IPS-18c (cell line): ENCODE data around the gene DPF3.
"Not testable (repeated sequence)": the region's sequence is repeated elsewhere in the genome, so short reads cannot be mapped to it uniquely, and the experiment has no call there.

ENCODE experiments used
- H3K4me3 ChIP-seq: 2 replicates; pipeline ENCODE4 v1.7.0; 2013; ENCODE audit warnings: low read depth, mild to moderate bottlenecking, low read length, moderate library complexity; ENCODE audit not compliant: insufficient read depth
- H3K9me3 ChIP-seq: one replicate; pipeline ENCODE4 v1.6.1; 2013; ENCODE audit warnings: mild to moderate bottlenecking, low read length, moderate library complexity; ENCODE audit not compliant: control insufficient read depth, insufficient read depth

DPF3 gene

DNA sequence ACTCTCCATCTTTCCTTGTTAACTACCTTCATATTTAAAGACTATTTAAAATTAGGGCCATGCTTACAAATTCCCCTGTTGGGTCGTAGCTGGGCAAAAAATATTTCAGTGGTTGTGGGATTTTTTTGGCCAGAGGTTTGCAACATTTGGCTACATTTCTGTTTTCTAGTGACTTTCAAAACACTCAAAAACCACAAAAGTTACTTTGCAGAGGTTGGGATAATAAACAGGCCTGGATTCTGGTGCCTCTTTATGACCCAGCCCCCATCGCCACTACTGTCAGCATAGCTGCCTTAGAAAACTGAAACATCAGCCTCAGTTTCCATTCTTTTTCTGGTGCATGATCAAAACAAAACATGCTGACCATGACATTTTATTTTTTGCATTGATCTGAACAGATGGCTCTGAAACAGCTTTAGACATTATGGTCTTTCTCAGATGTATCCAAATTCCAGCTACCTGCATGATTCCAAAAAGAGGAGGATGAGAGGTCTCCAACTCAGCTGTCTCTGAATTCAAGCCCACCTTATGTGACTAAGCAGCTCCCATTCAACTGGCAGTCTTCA lies 5.2 kb downstream of the DPF3 start:
- H3K9me3 ChIP-seq = peaks cover 2% of the 10 kb centered on the region
- no peak overlapping the region for H3K4me3 ChIP-seq

DNA sequence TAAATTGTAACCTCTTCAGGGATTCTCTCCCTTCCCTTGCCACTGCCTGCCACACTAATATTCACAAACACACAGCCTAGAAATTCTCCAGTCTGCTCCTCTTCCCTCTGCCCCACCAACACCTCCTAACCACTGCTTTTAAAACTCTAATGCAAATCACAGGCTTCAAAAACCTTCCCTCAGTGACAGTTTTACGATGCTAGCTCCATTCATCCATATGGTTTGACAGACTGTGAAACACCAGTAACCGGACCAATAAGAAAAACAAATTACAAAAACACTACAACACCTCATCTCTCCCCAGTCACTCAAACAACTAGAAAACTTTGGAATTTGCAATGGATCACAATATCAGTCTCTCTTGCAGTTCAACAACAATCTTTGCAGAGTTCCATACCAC lies 5.7 kb downstream of the DPF3 start:
- H3K4me3 ChIP-seq = no peak overlapping the region

DNA sequence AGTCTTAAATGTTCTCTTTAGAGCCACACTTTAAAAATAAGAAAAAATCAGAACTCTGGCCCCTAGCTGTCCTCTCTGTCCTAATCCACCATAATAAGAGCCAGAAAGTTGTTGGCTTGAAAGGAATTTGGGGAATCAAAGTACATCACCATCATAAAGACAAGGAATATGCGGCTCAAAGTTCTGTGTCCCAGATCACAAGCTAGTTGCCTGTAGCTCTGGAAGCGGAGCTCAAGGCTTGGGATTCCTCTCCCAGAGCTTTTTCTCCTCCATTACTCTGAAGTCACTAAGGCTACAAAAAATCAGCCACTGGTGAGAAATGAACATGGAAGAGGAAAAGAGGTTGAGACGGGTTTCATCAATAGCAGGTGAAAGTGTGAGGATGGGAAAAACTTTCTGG lies 6.4 kb downstream of the DPF3 start:
- Histone ChIP-seq H3K9me3 (peaks cover 2% of the 10 kb centered on the region), H3K4me3 (no peak overlapping the region)

More for the DNA sequence above, 5.7 kb downstream of the DPF3 start:
- H3K9me3 ChIP-seq = peaks cover 2% of the 10 kb centered on the region

DNA sequence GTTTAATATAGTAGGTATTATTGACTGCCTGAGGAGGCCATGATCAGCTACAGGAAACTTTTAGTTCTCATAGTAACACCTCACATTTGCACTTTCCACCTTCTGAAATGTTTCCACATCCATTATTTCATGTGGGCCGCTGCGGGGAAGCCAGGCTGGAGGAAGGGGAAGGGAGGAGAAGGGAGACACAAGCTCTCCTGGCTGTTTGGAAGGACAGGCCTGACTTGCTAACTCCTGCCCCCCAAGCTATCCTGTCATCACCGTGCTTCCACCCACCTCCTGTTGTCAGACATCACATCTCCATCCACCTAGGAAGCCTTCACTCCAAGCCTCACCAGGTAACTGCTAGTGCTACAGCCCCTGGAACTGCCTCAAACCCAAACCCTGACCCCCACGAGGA lies 9.5 kb downstream of the DPF3 start:
- no peak overlapping the region for H3K4me3 ChIP-seq
- no peaks in the 10 kb centered on the region for H3K9me3 ChIP-seq

DNA sequence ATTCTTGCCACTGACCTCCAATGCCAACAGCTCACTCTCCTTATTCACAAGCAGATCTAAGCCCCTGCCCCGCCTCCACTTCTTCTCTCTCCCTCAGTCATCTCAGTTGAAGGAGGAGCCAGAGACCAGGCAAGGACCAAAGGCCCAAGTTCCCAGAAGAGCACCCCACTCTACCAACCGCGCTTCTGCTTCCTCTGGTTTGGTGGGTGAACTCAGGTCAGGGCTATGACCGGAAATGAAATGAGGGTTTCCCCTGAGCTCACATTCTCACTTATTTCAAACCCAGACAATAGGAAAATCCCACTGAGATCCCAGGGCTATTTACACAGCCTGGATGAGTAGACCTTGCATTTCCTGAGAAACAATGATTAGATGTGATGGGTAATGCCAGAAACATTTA lies 9.9 kb downstream of the DPF3 start:
- Histone ChIP-seq H3K4me3 (no peak overlapping the region), H3K9me3 (no peaks in the 10 kb centered on the region)

DNA sequence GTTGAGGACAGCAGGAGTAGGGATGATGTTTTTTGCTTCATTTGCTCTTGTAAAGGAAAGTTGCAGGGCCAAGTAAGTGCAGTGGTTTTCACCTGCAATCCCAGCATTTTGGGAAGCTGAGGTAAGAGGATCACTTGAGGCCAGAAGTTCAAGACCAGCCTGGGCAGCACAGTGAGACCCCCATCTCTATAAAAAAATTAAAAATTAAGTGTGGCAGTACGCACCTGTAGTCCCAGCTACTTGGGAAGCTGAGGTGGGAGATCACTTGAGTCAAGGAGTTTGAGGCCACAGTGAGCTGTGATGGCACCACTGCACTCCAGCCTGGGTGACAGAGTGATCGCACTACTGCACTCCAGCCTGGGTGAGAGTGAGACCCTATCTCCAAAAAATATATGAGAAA lies 10.8 kb downstream of the DPF3 start:
- Histone ChIP-seq H3K4me3 (no peak overlapping the region), H3K9me3 (no peaks in the 10 kb centered on the region)

DNA sequence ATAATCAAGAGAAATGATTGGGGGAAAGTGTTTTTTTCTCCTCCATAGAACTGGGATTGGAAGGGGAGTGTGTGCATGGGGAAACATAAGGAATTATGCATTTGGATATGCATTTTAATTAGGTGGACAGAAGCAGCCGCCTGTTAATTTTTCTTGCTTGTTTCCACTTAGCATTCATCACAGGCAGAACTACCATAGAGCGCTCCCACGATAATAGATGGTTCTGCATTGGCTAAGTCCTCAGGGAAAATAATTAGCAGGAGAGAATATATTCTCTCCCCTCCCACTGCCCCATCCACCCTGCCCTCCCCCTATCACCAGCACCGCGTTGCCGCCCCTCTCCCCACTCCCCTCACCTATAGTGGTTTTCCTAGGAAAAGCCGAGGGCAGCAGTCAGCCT lies 11.4 kb downstream of the DPF3 start:
- no peaks in the 10 kb centered on the region for H3K9me3 ChIP-seq

DNA sequence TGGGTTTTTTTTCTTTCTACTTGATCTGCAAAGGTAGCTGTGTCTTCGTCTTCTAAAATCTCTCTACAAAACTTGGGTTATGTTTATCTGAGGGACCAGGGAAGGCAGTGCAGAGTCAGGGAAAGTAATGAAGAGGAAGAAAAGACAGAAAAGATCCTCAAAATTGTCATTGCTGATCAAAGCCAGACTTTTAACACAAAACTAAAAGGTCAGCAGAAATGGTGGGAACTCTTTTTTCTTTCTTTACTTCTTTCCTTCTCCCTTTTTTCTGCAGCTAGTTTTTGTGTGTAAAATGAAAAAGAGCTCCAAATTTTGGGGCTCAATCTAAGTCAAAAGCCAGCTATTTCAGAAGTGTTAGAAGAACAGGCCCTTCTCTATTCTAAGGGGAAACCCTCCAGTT lies 11.9 kb downstream of the DPF3 start:
- no peak overlapping the region for H3K4me3 ChIP-seq
- H3K9me3 ChIP-seq = no peaks in the 10 kb centered on the region

More for the DNA sequence above, 11.4 kb downstream of the DPF3 start:
- no peak overlapping the region for H3K4me3 ChIP-seq

DNA sequence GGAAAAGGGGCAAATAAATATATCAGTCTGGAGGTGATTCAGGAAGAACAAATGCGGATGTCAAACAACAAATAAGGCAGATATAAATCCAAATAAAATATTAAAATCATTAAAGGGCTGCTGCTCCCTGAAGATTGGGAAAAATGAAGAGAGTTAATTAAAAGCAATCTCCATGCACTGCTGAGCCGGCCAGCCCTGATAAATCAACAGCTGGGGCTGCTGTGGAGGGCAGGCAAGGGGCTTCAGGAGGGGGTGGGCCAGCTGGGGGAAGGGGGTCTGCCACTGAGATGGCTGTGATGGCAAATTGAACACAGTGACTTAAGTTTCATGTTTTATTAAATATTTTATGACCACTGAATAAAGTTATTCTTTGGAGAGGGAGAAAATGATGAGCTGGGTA lies 12.4 kb downstream of the DPF3 start:
- Histone ChIP-seq H3K9me3 (no peaks in the 10 kb centered on the region), H3K4me3 (no peak overlapping the region)

DNA sequence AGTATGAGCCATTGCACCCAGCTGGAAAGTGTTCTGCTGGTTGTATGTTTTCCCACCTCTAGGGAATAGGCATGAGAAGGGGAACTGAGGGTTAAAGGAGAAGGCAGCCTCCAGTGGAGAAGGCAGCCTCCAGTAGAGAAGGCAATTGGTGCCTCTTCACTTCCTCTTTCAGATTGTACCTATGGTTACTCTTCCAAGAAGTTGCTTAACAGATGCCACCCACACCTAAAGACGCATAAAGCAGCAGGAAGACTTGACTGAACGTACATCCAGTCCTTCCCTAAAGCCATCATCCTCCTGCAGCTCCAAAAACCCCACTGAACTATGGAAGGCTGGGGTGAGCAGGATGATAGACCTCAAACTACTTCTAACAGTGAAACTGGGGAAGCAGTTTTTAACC lies 13.1 kb downstream of the DPF3 start:
- H3K9me3 ChIP-seq = no peaks in the 10 kb centered on the region

DNA sequence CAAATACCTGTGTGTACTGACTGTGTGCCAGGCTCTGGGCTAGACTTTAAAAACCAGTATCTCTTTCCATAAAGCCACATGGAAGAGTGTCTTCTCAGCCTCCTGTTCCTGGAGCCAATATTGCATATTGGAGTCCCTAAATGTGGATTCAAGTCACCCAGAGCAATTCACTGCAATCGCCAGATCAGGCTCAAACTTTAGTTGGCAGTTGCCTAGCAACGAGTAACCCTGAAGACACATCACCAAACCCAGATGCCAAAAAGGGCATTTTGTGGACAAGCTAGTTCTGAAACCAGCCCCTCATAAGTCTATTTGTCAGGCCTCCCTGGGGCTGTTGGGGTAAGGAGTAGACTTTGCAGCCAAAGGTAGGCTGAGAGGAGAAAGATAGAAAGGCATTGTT lies 13.7 kb downstream of the DPF3 start:
- H3K4me3 ChIP-seq = no peak overlapping the region

More for the DNA sequence above, 13.1 kb downstream of the DPF3 start:
- no peak overlapping the region for H3K4me3 ChIP-seq

DNA sequence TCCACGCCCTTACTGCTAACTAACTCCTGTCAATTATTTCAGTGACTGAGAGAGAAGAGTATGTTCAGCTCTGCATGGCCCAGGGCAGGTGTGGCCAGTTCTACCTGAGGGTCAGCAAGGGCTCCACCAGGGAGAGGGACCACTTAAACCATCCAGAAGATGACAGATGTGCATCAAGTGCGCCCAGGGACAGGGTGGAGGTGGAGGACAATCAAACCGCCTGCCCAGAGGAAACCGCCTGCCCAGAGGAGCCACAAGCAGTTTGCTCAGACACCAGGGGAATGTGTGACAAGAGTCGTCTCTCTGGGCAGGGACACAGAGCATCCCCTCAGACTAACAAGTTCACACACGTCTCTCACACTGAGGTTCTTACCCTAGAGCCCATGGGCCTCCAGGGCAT lies 14.5 kb downstream of the DPF3 start:
- Histone ChIP-seq H3K9me3 (no peaks in the 10 kb centered on the region), H3K4me3 (no peak overlapping the region)

More for the DNA sequence above, 13.7 kb downstream of the DPF3 start:
- no peaks in the 10 kb centered on the region for H3K9me3 ChIP-seq

DNA sequence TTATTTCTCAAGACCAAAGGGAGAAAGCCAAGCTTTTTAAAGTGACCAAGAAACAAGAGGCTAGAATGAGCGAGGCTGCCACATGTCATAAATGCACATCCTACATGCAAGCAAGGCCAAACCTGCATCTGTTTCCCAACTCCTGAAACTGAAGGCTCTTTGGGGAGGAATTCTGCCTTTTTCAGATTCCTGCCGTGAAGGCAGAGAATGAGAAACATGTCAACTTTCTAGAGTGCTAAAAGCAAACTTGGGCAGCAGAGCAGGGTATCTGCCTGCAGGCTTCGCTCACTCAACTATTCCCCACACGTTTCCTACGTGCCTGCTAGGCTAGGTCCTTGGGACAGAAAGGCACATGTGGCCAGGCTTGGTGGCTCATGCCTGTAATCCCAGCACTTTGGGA lies 15.2 kb downstream of the DPF3 start:
- Histone ChIP-seq H3K9me3 (no peaks in the 10 kb centered on the region), H3K4me3 (no peak overlapping the region)

DNA sequence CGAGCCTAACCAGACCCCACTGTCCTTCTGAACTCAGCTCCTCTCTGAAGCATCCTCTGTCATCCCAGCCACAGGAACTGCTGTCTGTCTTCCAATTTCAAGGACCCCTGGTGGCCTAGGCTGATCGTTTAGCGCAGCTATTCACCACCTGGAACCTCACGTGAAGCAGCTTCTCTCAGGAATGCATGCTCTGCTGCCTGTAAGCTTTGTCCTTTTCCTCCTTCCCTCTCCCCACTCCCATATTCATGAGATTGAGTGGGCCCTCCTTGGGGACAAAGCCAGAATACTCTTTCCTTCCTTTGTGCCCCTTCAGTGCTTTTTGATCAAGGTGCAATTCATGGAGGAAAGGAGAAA lies 17.2 kb downstream of the DPF3 start:
- H3K9me3 ChIP-seq = no peaks in the 10 kb centered on the region
- H3K4me3 ChIP-seq = no peak overlapping the region

DNA sequence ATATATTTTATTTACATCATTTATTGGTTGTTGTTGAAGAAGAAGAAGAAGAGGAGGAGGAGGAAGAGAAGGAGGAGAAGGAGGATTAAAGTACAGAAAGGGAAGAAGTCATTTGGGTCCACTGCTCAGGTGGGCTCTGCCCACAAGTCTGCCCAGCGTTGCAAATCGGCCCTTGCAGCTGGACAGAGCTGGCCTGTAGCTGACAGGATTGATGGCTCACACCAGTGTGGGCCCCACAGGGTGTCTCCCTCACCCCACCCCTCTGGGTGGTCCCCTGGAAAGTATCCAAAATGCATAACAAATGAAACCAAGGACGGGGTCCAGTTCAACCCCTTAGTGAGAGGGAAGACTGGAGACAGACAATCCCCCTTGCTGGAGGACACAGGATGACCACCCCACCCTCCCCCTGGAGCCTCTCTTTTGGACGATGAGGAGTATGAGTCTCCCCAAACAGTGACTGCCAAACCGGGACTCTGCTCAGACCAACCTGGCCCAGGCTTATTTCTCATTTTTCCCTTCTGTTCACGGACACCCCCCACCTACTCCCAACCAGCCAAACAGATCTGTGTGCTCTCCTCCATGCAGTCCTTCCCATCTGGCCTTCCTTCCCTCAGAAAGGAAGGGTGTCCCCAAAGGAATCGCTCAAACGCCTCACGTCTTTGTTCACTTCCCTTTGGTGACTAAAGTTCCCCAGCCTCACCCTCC lies 17.7 kb downstream of the DPF3 start:
- H3K4me3 ChIP-seq = no peak overlapping the region

DNA sequence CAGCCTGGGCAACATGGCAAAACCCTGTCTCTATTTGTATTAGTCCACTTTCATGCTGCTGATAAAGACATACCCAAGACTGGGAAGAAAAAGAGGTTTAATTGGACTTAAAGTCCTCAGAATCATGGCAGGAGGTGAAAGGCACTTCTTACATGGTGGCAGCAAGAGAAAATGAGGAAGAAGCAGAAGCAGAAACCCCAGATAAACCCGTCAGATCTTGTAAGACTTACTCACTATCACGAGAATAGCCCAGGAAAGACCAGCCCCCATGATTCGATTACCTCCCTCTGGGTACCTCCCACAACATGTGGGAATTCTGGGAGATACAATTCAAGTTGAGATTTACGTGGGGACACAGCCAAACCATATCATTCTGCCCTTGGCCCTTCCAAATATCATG lies 23.0 kb downstream of the DPF3 start:
- not testable (repeated sequence) for H3K4me3 ChIP-seq

More for the DNA sequence above, 17.7 kb downstream of the DPF3 start:
- peaks cover 2% of the 10 kb centered on the region for H3K9me3 ChIP-seq

DNA sequence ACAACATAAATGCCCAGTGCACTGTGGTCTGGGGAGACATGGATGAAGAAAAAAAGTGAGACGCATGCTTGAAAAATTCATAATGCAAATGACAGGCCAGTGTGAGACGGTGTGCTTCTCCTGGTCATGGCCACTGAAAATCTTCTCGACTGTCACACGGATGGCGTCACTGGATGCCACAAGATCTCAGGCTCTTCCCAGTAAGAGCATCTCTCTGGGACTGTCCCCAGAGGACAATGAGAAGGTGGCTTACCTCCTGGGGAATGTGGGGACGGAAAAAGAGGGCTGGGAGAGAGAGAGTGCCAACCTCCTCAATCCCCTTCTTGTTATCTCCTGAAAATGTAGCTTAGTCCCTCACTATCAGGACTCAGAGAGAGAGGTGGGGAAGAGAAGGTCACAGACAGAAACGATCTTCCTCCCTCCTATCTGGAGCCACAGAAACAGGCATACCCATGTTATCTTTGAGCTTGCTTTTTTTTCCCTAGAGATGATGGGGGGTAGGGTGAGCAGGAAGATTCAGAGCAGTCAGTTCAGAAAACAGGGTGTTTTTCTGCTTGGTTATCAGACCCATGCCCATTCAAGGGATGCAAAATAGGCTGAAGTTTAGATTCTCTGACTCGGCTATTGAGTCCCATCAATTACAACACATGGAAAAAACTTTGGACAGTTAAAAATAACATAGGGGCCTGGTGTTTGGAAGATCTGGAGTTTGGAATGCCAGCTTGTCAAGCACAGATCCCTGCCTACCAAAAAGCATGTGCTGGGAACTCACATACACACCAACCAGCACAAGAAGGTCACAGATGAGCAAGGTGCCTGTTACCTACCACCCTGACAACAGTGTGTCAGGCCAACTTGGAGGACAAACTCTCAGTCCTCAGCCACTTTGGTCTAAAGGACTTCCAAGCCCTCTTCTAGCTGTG lies 24.2 kb downstream of the DPF3 start:
- no peak overlapping the region for H3K4me3 ChIP-seq
- H3K9me3 ChIP-seq = peaks cover 2% of the 10 kb centered on the region

More for the DNA sequence above, 23.0 kb downstream of the DPF3 start:
- not testable (repeated sequence) for H3K9me3 ChIP-seq

DNA sequence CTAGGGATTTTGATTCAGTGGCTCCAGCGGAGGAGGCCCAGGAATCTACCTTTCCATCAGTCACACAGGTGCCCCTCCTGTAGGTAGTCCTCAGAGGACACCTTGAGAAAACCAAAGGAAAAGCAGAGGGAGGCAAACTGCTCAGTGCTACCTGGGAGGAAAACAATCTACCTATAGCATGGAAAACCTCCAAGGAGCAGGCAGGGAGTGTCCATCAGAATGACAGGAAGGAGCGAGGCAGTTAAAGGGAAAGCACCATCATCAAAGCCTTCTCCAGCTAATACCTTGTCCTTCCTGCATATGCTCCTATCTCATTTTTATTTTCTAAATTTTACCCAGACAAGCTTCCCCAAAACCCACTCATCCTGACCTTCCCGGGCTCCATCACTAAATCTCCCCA lies 25.4 kb downstream of the DPF3 start:
- H3K9me3 ChIP-seq = peaks cover 2% of the 10 kb centered on the region
- no peak overlapping the region for H3K4me3 ChIP-seq
